ENCODE measurements around the gene EDA2R. TPM values are rescaled to one million over a fixed set of nuclear protein-coding genes. Genes with fewer than 3 reads are reported as not detected.
A peak's percentile ranks its signal among the peaks of the same experiment; 100 is the strongest.

The EDA2R gene
- total and polyA plus RNA-seq, 2 experiments from 2014 or later, result 13.4 to 17.6 TPM

GRCh38 chrX:66654411-66654810, 15.5 kb upstream of the EDA2R start:
- Histone ChIP-seq H3K27me3 (replicated peaks; ENCODE audit: insufficient read depth) (no peaks in the 10 kb centered on the region), H3K4me1 (ENCODE audit: insufficient read depth) (no peaks in the 10 kb centered on the region), H3F3A (ENCODE audit: insufficient read depth) (no peaks in the 10 kb centered on the region), H3K9me2 (ENCODE audit: insufficient read depth) (no peaks in the 10 kb centered on the region), H3K9ac (no peak overlapping the region), H2AFZ (no peak overlapping the region), H3K4me2 (ENCODE audit: unreplicated experiment) (no peak overlapping the region), H3K27ac (no peak overlapping the region), H3K4me3 (no peak overlapping the region), H3K79me2 (ENCODE audit: insufficient read depth) (no peaks in the 10 kb centered on the region), H3K36me3 (ENCODE audit: low read depth) (no peaks in the 10 kb centered on the region), H3K9me3 (ENCODE audit: low read depth) (no peaks in the 10 kb centered on the region), H4K20me1 (ENCODE audit: insufficient read depth) (no peaks in the 10 kb centered on the region)
- no peak for DNase-seq
- TF ChIP-seq EZH2phosphoT487 (IDR thresholded peaks at IDR 0.05; ENCODE audit: insufficient read depth, low read depth) (no peak), EZH2 (IDR thresholded peaks at IDR 0.05; ENCODE audit: insufficient read depth, poor library complexity, severe bottlenecking) (no peak)
- in situ Hi-C loops (cut with MboI), result no loop called here

GRCh38 chrX:66635360-66635759, 3.5 kb downstream of the EDA2R start:
- Histone ChIP-seq H4K20me1 (ENCODE audit: insufficient read depth) (no peaks in the 10 kb centered on the region), H3F3A (ENCODE audit: insufficient read depth) (peaks cover 58% of the 10 kb centered on the region), H3K9me2 (ENCODE audit: insufficient read depth) (no peaks in the 10 kb centered on the region), H3K9ac (peak overlapping the region; percentile 25; the same call in 1 of the 2 replicates), H3K36me3 (ENCODE audit: low read depth) (no peaks in the 10 kb centered on the region), H3K79me2 (ENCODE audit: insufficient read depth) (peaks cover 42% of the 10 kb centered on the region), H3K4me3 (peak overlapping the region; percentile 82), H2AFZ (no peak overlapping the region), H3K4me1 (ENCODE audit: insufficient read depth) (peaks cover 42% of the 10 kb centered on the region), H3K27me3 (replicated peaks; ENCODE audit: insufficient read depth) (no peaks in the 10 kb centered on the region), H3K9me3 (ENCODE audit: low read depth) (no peaks in the 10 kb centered on the region), H3K27ac (peak overlapping the region; percentile 81), H3K4me2 (ENCODE audit: unreplicated experiment) (peak overlapping the region; percentile 78)
- WGBS, 2 experiments (ENCODE audit: low coverage in 1 of 2, low lambda C conversion rate in 2 of 2, missing lambda C conversion rate in 2 of 2), result 0% methylated on average over 1 to 2 of the region's 2 CpGs
- DNase-seq, result peak; percentile 78
- in situ Hi-C loops (cut with MboI), result no loop called here
- TF ChIP-seq EZH2 (IDR thresholded peaks at IDR 0.05; ENCODE audit: insufficient read depth, poor library complexity, severe bottlenecking) (no peak), EZH2phosphoT487 (IDR thresholded peaks at IDR 0.05; ENCODE audit: insufficient read depth, low read depth) (no peak)

GRCh38 chrX:66634272-66634671, 4.6 kb downstream of the EDA2R start:
- Histone ChIP-seq H3K79me2 (ENCODE audit: insufficient read depth) (peaks cover 53% of the 10 kb centered on the region), H3K36me3 (ENCODE audit: low read depth) (no peaks in the 10 kb centered on the region), H2AFZ (no peak overlapping the region), H3K9ac (0 out of 2 replicates have a peak overlapping the region, but pooled peaks have one; percentile 25), H3F3A (ENCODE audit: insufficient read depth) (peaks cover 58% of the 10 kb centered on the region), H3K27me3 (replicated peaks; ENCODE audit: insufficient read depth) (no peaks in the 10 kb centered on the region), H4K20me1 (ENCODE audit: insufficient read depth) (no peaks in the 10 kb centered on the region), H3K9me3 (ENCODE audit: low read depth) (no peaks in the 10 kb centered on the region), H3K4me2 (ENCODE audit: unreplicated experiment) (peak overlapping the region; percentile 78), H3K27ac (peak overlapping the region; percentile 81), H3K4me3 (peak overlapping the region; percentile 82), H3K4me1 (ENCODE audit: insufficient read depth) (peaks cover 42% of the 10 kb centered on the region), H3K9me2 (ENCODE audit: insufficient read depth) (no peaks in the 10 kb centered on the region)
- DNase-seq, result peak; percentile 33
- no peak for TF ChIP-seq EZH2phosphoT487 (IDR thresholded peaks at IDR 0.05; ENCODE audit: insufficient read depth, low read depth)
- TF ChIP-seq EZH2 (IDR thresholded peaks at IDR 0.05; ENCODE audit: insufficient read depth, poor library complexity, severe bottlenecking), result no peak
- in situ Hi-C loops (cut with MboI), result no loop called here

GRCh38 chrX:66633541-66633940, 5.3 kb downstream of the EDA2R start:
- H3K4me1 ChIP-seq (ENCODE audit: insufficient read depth), result peaks cover 42% of the 10 kb centered on the region
- H3K9me3 ChIP-seq (ENCODE audit: low read depth), result no peaks in the 10 kb centered on the region
- no peaks in the 10 kb centered on the region for H4K20me1 ChIP-seq (ENCODE audit: insufficient read depth)
- H2AFZ ChIP-seq, result no peak overlapping the region
- H3K79me2 ChIP-seq (ENCODE audit: insufficient read depth), result peaks cover 60% of the 10 kb centered on the region
- WGBS, 2 experiments (ENCODE audit: low coverage in 1 of 2, low lambda C conversion rate in 2 of 2, missing lambda C conversion rate in 2 of 2), result 0% methylated on average over 2 to 3 of the region's 3 CpGs
- no peaks in the 10 kb centered on the region for H3K36me3 ChIP-seq (ENCODE audit: low read depth)
- DNase-seq, result peak; percentile 73
- peak overlapping the region; percentile 82 for H3K4me3 ChIP-seq
- no peak for TF ChIP-seq EZH2 (IDR thresholded peaks at IDR 0.05; ENCODE audit: insufficient read depth, poor library complexity, severe bottlenecking)
- TF ChIP-seq EZH2phosphoT487 (IDR thresholded peaks at IDR 0.05; ENCODE audit: insufficient read depth, low read depth), result no peak
- in situ Hi-C loops (cut with MboI), result no loop called here
- peak overlapping the region; percentile 78 for H3K4me2 ChIP-seq (ENCODE audit: unreplicated experiment)
- peaks cover 58% of the 10 kb centered on the region for H3F3A ChIP-seq (ENCODE audit: insufficient read depth)
- peak overlapping the region; percentile 62 for H3K9ac ChIP-seq
- no peaks in the 10 kb centered on the region for H3K27me3 ChIP-seq (replicated peaks; ENCODE audit: insufficient read depth)
- no peaks in the 10 kb centered on the region for H3K9me2 ChIP-seq (ENCODE audit: insufficient read depth)
- H3K27ac ChIP-seq, result peak overlapping the region; percentile 81

DNA sequence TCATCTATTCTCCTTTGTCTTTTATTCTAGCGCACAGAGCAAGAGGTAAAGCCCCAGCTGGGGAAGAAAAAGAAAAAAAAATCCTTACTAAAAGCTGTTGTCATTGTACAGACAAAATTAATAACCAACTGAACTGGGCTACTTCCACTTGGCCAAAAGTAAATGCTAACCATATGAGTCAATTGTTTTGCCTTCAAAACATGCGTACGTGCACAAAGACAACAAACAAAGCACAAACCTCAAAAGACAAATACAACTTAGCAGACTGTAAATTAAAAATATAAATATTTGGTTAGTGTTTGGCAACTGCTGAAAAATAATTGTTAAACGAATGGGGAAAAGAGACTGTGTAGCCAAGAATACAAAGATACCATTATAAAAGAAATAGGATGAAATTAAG, 5.9 kb downstream of the EDA2R start:
- 1 to 4% methylated on average over 4 of the region's 4 CpGs for WGBS, 2 experiments (ENCODE audit: low coverage in 1 of 2, low lambda C conversion rate in 2 of 2, missing lambda C conversion rate in 2 of 2)

More for the DNA sequence above, 5.9 kb downstream of the EDA2R start:
- Histone ChIP-seq H4K20me1 (ENCODE audit: insufficient read depth) (no peaks in the 10 kb centered on the region), H3K27ac (peak overlapping the region; percentile 81), H3K9me3 (ENCODE audit: low read depth) (no peaks in the 10 kb centered on the region), H3K4me3 (peak overlapping the region; percentile 82), H3K79me2 (ENCODE audit: insufficient read depth) (peaks cover 62% of the 10 kb centered on the region), H3K9ac (peak overlapping the region; percentile 62), H2AFZ (no peak overlapping the region), H3K9me2 (ENCODE audit: insufficient read depth) (no peaks in the 10 kb centered on the region), H3K4me2 (ENCODE audit: unreplicated experiment) (peak overlapping the region; percentile 78), H3K36me3 (ENCODE audit: low read depth) (no peaks in the 10 kb centered on the region), H3F3A (ENCODE audit: insufficient read depth) (peaks cover 58% of the 10 kb centered on the region), H3K27me3 (replicated peaks; ENCODE audit: insufficient read depth) (no peaks in the 10 kb centered on the region), H3K4me1 (ENCODE audit: insufficient read depth) (peaks cover 42% of the 10 kb centered on the region)
- TF ChIP-seq EZH2 (IDR thresholded peaks at IDR 0.05; ENCODE audit: insufficient read depth, poor library complexity, severe bottlenecking) (no peak), EZH2phosphoT487 (IDR thresholded peaks at IDR 0.05; ENCODE audit: insufficient read depth, low read depth) (no peak)
- in situ Hi-C loops (cut with MboI), result no loop called here
- DNase-seq, result peak; percentile 47
